ENCODE data around the gene NRAP.

- TF ChIP-seq, protein P1, sequence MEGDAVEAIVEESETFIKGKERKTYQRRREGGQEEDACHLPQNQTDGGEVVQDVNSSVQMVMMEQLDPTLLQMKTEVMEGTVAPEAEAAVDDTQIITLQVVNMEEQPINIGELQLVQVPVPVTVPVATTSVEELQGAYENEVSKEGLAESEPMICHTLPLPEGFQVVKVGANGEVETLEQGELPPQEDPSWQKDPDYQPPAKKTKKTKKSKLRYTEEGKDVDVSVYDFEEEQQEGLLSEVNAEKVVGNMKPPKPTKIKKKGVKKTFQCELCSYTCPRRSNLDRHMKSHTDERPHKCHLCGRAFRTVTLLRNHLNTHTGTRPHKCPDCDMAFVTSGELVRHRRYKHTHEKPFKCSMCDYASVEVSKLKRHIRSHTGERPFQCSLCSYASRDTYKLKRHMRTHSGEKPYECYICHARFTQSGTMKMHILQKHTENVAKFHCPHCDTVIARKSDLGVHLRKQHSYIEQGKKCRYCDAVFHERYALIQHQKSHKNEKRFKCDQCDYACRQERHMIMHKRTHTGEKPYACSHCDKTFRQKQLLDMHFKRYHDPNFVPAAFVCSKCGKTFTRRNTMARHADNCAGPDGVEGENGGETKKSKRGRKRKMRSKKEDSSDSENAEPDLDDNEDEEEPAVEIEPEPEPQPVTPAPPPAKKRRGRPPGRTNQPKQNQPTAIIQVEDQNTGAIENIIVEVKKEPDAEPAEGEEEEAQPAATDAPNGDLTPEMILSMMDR (IDR thresholded peaks at IDR 0.05), result no peak
- no peak for TF ChIP-seq POLR2A (IDR thresholded peaks at IDR 0.05)
Observed at GRCh38 chr10:113712755-113713639, 49.2 kb upstream of the NRAP start.
